Pancreas (tissue), 10 donors: ENCODE data around the gene CES4A. TPM values are rescaled to one million over a fixed set of nuclear protein-coding genes. Genes with fewer than 3 reads are reported as not detected.
A peak's percentile ranks its signal among the peaks of the same experiment; 100 is the strongest.

Experiments
- ATAC-seq, 4 donors: fragments of 200-7000 bp; cut with Tn5 transposase; one replicate each; pipeline versions ENCODE4 v1.8.0 to v1.9.1; 2020; ENCODE audit warnings: mild to moderate bottlenecking in 4 of 4, moderate library complexity in 4 of 4
- DNase-seq, 6 donors: peaks; one replicate each; pipeline ENCODE4 v3.0.0-alpha.2; 2020
- FAIRE-seq: peaks from 2 replicates; lab custom pipeline; 2012; peaks lifted over from hg19 to GRCh38; lab: Jason Lieb, UNC
- H3K27ac ChIP-seq, 4 donors: fragments of 200-600 bp; sonication (generic); 1 replicate in 3 of 4; 2 replicates in 1 of 4; pipeline versions ENCODE4 v1.5.0 to v1.8.0; 2020
- H3K27me3 ChIP-seq, 4 donors: fragments of 200-600 bp; one replicate each; pipeline ENCODE4 v1.8.0; 2021
- H3K36me3 ChIP-seq, 3 donors: fragments of 200-600 bp; sonication (generic) in 1 of 3; one replicate each; pipeline versions ENCODE4 v1.5.0 to v1.8.0; 2020 to 2021
- H3K4me1 ChIP-seq, 3 donors: fragments of 200-600 bp; one replicate each; pipeline ENCODE4 v1.8.0; 2021
- H3K4me3 ChIP-seq, 4 donors: fragments of 200-600 bp; sonication (generic) in 2 of 4; one replicate each; pipeline versions ENCODE4 v1.5.0 to v1.8.0; 2020 to 2021
- H3K9me3 ChIP-seq, 4 donors: fragments of 200-600 bp; one replicate each; pipeline ENCODE4 v1.8.0; 2021
- CTCF ChIP-seq, 4 donors: fragments of 200-600 bp; sonication (generic) in 3 of 4; IDR thresholded peaks; one replicate each; pipeline versions ENCODE4 v1.5.0 to v1.8.0; 2021; ENCODE audit warnings: antibody characterized with exemption in 4 of 4
- WGBS, 2 donors: extraction: QIAGEN DNeasy Blood & Tissue Kit; methylation state at CpG; one replicate each; pipeline ENCODE4 v1.1.7; 2013; 5-methylcytosine and 5-hydroxymethylcytosine counted together
- intact Hi-C, 3 donors: fragments of 100-400 bp; cut with DNase I; formaldehyde crosslinking; loops; one replicate each; pipeline versions ENCODE4 v1.11.1 to v1.14.2; 2022
- polyA plus RNA-seq, 2 donors: library from polyadenylated mRNA; stranded (reverse); fragments of 200-250 nt; gene quantifications; one replicate each; pipeline ENCODE4 v1.2.3, GENCODE V29; 2013
- total RNA-seq, 6 donors: library from RNA; stranded (reverse); fragmentation: NEBNext Ultra II Directional in 4 of 6; extraction: Animal tissue kit (Norgen Biotek cat#: 25700) in 4 of 6; gene quantifications; one replicate each; pipeline versions ENCODE4 v1.2.1 to v1.2.4, GENCODE V29; 2021 to 2023
- donor health status: healthy with polysubstance abuse.
- donor health status: DM: no; HTN: no; CAD: no; lungs with moderate emphysema.
- donor health status: DM: no; HTN: no; CAD: no.
- donor health status: control.
- donor health status: control.
- donor health status: Bipolar disorder and iron deficiency.
- donor health status: DM: yes; HTN: yes; CAD: no.
- donor health status: DM: no; HTN: no; CAD: no.
- donor health status: DM: no; HTN: no; CAD: no.
- donor health status: DM: yes; HTN: yes; CAD: no.

CES4A gene
- total and polyA plus RNA-seq, 8 donors: 3.2 to 59.5 (median 5.7) TPM

GRCh38 chr16:66996324-66996982 lies 8.1 kb downstream of the CES4A start:
- Histone ChIP-seq H3K36me3 (no peaks in the 10 kb centered on the region), H3K4me3 (no peak overlapping the region), H3K4me1 (peaks cover 10 to 13% (median 10%) of the 10 kb centered on the region in 3 donors), H3K9me3 (no peaks in the 10 kb centered on the region), H3K27me3 (no peaks in the 10 kb centered on the region), H3K27ac (peak overlapping the region; percentile 65 to 86 (median 76))
- intact Hi-C loops: no loop called here
- FAIRE-seq: no peak
- 33 to 43% methylated on average over 6 of the region's 6 CpGs for WGBS, 2 donors
- DNase-seq: peak in 4 of 6 donors; percentile 70 to 82 (median 73)
- ATAC-seq: peak; percentile 78 to 85 (median 83)
- no peak for TF ChIP-seq CTCF (IDR thresholded peaks at IDR 0.05)

- no peak for DNase-seq
- peaks cover 10 to 13% (median 10%) of the 10 kb centered on the region in 3 donors for H3K4me1 ChIP-seq
- intact Hi-C loops: no loop called here
- TF ChIP-seq CTCF (IDR thresholded peaks at IDR 0.05): no peak
- 47 to 51% methylated on average over 3 of the region's 3 CpGs for WGBS, 2 donors
- no peaks in the 10 kb centered on the region for H3K36me3 ChIP-seq
- FAIRE-seq: no peak
- no peaks in the 10 kb centered on the region for H3K27me3 ChIP-seq
- peak in 2 of 4 donors; percentile 2 for ATAC-seq
- no peaks in the 10 kb centered on the region for H3K9me3 ChIP-seq
- H3K27ac ChIP-seq: peak overlapping the region; percentile 65 to 86 (median 74)
- no peak overlapping the region for H3K4me3 ChIP-seq
Observed at GRCh38 chr16:66996983-66997358, 8.6 kb downstream of the CES4A start.

GRCh38 chr16:67000384-67001351 lies 12.3 kb downstream of the CES4A start:
- H3K27ac ChIP-seq: peak overlapping the region in 3 of 4 donors; percentile 15 to 51 (median 42)
- FAIRE-seq: no peak
- TF ChIP-seq CTCF (IDR thresholded peaks at IDR 0.05): no peak
- peak; percentile 60 to 71 (median 66) for ATAC-seq
- WGBS, 2 donors: 5 to 8% methylated on average over 42 to 89 of the region's 89 CpGs
- H3K9me3 ChIP-seq: no peaks in the 10 kb centered on the region
- no peaks in the 10 kb centered on the region for H3K27me3 ChIP-seq
- H3K4me3 ChIP-seq: peak overlapping the region; percentile 17 to 47 (median 28)
- peak; percentile 54 to 91 (median 78) for DNase-seq
- intact Hi-C loops: no loop called here
- no peaks in the 10 kb centered on the region for H3K36me3 ChIP-seq
- peaks cover 10 to 13% (median 10%) of the 10 kb centered on the region in 3 donors for H3K4me1 ChIP-seq

- peaks cover 7 to 9% (median 8%) of the 10 kb centered on the region in 3 donors for H3K4me1 ChIP-seq
- H3K27me3 ChIP-seq: no peaks in the 10 kb centered on the region
- FAIRE-seq (no peak), ATAC-seq (no peak), DNase-seq (no peak)
- intact Hi-C loops: no loop called here
- H3K9me3 ChIP-seq: no peaks in the 10 kb centered on the region
- 82 to 90% methylated on average over 3 of the region's 3 CpGs for WGBS, 2 donors
- H3K27ac ChIP-seq: no peak overlapping the region
- H3K36me3 ChIP-seq: no peaks in the 10 kb centered on the region
- no peak overlapping the region for H3K4me3 ChIP-seq
- no peak for TF ChIP-seq CTCF (IDR thresholded peaks at IDR 0.05)
Observed at GRCh38 chr16:67001726-67002125, 13.3 kb downstream of the CES4A start.
